NCI-H460 (cell line): Measurements from ENCODE around the gene RUNDC1. TPM values are rescaled to one million over a fixed set of nuclear protein-coding genes. Genes with fewer than 3 reads are reported as not detected.
A peak's percentile ranks its signal among the peaks of the same experiment; 100 is the strongest.

ENCODE experiments used
- DNase-seq: peaks from one replicate; pipeline ENCODE4 v3.0.0-alpha.2; 2016; ENCODE audit warnings: low read depth; ENCODE audit errors: extremely low read depth
- total RNA-seq: library from RNA; depleted of rRNA; stranded (reverse); fragments of >200 nt; shearing (Covaris generic); gene quantifications from 2 replicates; pipeline ENCODE4 v1.2.3, GENCODE V29; 2014

Gene RUNDC1
- total RNA-seq, 1 experiment from 2014 or later = 10.9 TPM

GRCh38 chr17:43016216-43016615 lies 35.9 kb downstream of the RUNDC1 start:
- no peak for DNase-seq

DNA sequence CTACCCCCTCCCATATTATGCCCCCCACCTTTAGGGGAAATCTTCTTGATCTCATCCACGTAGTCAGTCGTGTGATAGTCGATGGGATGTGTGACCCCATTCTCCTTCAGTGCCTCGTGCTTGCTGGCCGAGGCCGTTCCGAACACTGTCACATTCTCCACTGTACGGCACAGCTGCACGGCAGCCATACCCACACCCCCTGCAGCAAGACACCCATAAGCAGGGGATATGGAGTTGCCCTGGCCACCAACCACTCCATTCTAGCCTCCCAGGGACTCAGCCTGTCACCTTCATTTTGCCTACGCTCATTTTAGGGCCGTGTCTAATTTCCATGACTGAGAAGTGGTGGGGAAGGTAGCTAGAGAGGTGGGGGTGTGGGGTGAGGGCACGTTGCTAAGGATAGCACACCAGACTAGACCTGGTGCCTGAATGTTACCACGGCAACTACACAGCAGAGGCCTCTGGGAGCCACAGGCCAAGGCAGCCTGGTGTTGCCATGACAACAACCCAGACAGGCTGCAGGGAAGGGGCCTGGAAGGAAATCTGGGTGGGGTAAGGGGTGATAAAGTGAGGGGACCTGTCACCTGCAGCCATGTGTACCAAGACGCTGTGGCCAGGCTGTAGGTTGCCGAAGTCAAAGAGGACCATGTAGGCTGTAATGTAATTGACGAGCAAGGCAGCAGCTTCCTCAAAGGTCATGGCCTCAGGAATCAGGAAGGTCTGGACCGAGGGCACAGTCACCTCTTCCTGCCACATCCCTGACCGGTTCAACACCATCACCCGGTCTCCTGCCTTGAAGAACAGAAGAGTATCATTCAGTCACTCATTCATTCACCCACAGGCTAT lies 37.9 kb downstream of the RUNDC1 start:
- no peak for DNase-seq

GRCh38 chr17:43018932-43019331 lies 38.6 kb downstream of the RUNDC1 start:
- no peak for DNase-seq

GRCh38 chr17:43019418-43019817 lies 39.1 kb downstream of the RUNDC1 start:
- DNase-seq = no peak

- DNase-seq = no peak
Observed at GRCh38 chr17:43020030-43020621, 39.8 kb downstream of the RUNDC1 start.

GRCh38 chr17:43020789-43021740 lies 40.7 kb downstream of the RUNDC1 start:
- DNase-seq = peak; percentile 51

- peak; percentile 73 for DNase-seq
Observed at GRCh38 chr17:43021741-43022512, 41.6 kb downstream of the RUNDC1 start, which contains the start of gene VAT1. Gene VAT1 (minus strand): TSS chr17:43022385. CDS start chr17:43022322, 63 bp downstream.

- DNase-seq = peak; percentile 89
Observed at GRCh38 chr17:43024407-43025289, 44.3 kb downstream of the RUNDC1 start, which contains the start of gene RND2. Gene RND2 (plus strand): TSS chr17:43025231. CDS start chr17:43025348, 117 bp downstream.

DNA sequence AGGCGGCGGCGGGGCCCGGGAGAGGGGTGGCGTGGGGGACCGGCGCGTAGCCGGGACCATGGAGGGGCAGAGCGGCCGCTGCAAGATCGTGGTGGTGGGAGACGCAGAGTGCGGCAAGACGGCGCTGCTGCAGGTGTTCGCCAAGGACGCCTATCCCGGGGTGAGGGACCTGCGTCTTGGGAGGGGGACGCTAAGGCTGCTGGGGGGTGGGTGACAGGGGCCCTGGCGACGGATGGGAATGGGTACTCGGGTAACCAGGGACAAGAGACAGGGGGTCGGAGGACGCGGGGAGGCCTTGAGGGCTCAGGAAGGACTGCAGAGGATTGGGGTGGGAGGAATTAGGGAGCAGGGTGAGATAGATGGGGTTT lies 44.9 kb downstream of the RUNDC1 start:
- DNase-seq = no peak

- DNase-seq = no peak
Observed at GRCh38 chr17:43025766-43026537, 45.6 kb downstream of the RUNDC1 start.

- no peak for DNase-seq
Observed at GRCh38 chr17:43026595-43026994, 46.2 kb downstream of the RUNDC1 start.

GRCh38 chr17:43027091-43028032 lies 47.0 kb downstream of the RUNDC1 start:
- no peak for DNase-seq

- DNase-seq = no peak
Observed at GRCh38 chr17:43028221-43028861, 48.0 kb downstream of the RUNDC1 start.

- no peak for DNase-seq
Observed at GRCh38 chr17:43030137-43030767, 49.9 kb downstream of the RUNDC1 start.

DNA sequence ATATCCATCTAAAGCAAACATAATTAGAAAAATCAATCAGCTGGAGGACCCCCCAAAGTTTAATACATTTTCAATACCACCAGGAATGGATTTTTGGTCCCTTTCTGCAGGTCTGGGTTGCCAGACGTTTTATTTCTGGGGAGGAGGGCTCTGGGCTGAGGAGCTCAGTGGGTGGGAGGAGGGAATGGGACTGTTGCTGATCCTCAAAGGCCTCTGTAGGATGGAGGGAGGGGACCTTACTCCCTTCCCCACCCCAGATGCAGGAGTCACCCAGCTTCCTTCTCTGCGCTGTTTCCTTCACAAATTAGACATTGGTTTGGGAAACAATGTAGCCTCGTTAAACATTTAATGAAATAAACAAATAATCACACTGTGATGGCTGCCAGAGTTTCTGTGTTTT lies 51.3 kb downstream of the RUNDC1 start:
- no peak for DNase-seq
